GM18867 (cell line): ENCODE measurements around the gene CDK16.
A peak's percentile ranks its signal among the peaks of the same experiment; 100 is the strongest.

Experiments
- ATAC-seq: cut with Tn5 transposase; IDR thresholded peaks from one replicate; pipeline ENCODE4 v1.9.1; 2021; ENCODE audit warnings: mild to moderate bottlenecking, moderate library complexity; ENCODE audit not compliant: unreplicated experiment

The CDK16 gene

DNA sequence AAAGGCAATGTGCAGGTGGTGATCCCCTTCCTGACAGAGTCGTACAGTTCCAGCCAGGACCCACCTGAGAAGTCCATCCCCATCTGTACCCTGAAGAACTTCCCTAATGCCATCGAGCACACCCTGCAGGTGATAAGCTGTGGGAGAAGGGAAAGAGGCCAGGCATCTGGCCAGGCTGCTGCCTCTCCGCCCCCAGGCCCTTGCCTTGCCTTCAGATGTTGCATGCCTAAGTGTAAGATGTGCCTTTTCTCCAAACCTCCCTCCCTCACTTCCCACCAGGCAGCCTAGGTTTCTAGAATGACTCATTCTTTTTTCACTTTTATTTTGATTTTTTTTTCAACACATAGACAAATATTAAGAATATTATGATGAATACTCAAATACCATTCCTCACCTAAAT is 12.2 kb upstream of the CDK16 start:
- no peak for ATAC-seq

DNA sequence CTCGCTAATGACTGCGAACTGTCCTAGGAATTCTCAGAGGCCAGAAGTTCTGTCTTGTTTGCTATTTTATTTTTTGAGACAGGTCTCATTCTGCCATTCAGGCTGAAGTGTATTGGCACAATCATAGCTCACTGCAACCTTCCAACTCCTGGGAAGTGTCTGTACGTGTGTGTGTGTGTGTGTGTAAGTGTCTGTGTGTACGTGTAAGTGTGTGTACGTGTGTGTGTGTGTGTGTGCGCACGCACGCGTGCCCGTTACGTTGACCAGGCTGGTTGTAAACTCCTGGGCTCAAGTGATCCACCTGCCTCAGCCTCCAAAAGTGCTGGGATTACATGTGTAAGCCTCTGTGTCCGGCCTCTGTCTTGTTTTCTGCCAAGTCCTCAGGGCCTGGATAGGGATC is 10.4 kb upstream of the CDK16 start:
- ATAC-seq, result no peak

DNA sequence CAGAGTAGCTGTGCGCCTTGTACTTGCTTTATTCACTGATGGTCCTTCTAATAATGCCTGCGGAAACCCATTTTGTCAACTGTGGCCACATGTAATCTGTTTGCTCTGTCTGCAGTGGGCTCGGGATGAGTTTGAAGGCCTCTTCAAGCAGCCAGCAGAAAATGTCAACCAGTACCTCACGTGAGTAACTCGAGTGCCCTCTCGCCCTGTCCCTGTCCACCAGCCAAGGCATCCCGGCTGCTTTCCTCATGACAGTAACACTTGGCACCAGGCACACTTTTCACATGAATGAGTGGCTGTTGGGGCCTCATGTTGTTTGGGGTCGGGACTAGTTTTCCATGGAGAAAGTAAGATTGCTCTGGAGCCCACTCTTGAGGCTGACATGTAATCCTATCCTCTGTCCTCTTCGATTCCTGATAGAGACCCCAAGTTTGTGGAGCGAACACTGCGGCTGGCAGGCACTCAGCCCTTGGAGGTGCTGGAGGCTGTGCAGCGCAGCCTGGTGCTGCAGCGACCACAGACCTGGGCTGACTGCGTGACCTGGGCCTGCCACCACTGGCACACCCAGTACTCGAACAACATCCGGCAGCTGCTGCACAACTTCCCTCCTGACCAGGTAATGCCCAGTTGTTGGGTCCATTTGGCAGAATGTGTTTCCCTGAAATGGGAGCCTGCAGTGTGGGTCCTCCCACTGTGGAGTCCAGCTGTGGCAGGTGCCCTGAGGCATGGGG is 8.8 kb upstream of the CDK16 start:
- no peak for ATAC-seq

DNA sequence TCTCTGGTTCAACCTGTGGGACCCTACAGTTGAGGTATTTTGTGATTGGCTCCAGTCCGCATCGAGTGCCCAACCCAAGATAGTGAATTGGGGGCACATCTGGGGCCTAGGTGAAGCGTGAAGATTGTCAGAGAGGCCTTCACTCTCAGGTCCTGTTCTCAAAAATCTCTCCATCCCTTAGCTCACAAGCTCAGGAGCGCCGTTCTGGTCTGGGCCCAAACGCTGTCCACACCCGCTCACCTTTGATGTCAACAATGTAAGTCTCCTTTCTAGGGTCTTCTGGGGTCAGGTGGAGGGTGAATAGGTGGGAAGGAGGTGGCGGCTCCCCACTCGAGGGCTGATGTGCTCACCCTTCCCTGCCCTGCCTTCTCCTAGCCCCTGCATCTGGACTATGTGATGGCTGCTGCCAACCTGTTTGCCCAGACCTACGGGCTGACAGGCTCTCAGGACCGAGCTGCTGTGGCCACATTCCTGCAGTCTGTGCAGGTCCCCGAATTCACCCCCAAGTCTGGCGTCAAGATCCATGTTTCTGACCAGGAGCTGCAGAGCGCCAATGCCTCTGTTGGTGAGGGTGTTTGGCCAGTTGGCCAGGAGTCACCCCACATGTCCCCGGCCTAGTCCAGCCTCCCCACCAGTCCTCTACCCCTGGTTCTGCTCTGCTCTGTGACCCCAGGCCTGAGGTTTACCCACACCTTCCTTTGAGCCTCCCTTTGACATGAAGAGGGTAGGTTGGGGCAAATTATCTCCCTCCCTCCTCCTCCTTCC is 7.6 kb upstream of the CDK16 start:
- ATAC-seq, result no peak

DNA sequence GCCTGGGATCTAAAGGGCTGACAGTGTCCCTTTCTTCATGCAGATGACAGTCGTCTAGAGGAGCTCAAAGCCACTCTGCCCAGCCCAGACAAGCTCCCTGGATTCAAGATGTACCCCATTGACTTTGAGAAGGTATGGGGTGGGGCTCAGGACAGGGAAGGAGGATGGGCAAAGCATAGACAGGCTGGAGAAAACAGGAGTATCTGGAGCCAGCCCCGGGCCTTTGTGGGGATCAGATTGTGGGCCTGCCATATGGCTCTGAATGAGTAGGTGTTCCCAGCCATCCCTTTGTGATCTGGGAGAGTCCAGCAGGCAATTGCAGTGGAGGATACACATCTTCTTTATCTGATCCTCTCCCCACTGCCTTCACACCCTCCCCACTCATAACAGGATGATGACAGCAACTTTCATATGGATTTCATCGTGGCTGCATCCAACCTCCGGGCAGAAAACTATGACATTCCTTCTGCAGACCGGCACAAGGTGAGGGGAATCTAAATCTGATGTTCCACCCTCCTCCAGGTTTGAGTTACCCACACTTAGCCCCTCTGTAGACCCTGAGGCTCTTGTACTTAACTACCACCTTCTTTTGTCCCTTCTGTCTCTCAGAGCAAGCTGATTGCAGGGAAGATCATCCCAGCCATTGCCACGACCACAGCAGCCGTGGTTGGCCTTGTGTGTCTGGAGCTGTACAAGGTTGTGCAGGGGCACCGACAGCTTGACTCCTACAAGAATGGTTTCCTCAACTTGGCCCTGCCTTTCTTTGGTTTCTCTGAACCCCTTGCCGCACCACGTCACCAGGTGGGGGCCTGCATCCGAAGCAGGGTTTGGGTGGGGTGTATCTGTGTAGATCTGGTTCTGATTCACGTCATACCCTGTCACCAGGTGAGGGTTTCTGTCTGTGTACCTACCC is 5.8 kb upstream of the CDK16 start:
- no peak for ATAC-seq

DNA sequence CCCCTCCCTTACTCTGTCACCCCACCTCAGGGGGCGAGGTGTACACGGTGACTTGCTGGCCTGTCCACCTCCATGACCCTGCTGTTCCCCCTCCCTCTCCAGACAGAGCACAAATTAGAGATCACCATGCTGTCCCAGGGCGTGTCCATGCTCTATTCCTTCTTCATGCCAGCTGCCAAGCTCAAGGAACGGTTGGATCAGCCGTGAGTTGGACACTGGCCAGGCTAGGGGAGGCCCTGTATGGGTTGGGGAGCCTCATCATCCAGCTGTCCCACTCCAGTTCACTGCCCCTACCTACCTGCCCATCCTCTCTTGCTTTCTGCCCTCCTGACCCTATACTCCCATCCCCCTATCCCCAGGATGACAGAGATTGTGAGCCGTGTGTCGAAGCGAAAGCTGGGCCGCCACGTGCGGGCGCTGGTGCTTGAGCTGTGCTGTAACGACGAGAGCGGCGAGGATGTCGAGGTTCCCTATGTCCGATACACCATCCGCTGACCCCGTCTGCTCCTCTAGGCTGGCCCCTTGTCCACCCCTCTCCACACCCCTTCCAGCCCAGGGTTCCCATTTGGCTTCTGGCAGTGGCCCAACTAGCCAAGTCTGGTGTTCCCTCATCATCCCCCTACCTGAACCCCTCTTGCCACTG is 3.9 kb upstream of the CDK16 start:
- no peak for ATAC-seq

DNA sequence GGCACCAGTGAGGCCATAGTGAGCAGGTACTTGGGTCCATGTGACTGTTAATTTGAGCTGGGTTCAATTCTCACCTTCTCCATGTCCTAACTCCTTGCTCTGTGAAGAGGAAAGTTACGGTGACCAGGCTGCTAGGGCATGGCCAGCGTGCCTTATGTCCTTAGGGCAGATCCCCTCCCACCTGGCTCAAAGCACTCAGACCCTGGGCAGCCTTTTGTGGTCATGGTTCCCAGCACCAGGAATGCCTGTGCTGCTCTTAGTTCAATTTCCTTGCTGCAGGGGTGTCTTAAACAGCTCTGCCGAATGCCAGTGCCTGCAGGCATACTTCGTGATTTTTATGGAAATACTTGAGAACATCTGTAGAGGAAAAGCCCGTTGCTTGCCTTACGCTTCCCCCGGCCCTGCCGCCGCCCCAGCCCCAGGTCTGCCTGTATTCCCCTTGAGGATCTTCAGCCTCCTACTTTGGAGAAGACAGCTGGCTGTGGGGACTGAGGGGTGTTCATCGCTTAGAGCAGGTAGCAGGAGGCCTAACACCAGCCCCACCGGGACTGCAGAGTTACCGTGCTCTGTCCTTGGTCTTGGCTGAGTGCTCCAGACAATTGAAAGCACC is 3.1 kb upstream of the CDK16 start:
- ATAC-seq, result no peak

DNA sequence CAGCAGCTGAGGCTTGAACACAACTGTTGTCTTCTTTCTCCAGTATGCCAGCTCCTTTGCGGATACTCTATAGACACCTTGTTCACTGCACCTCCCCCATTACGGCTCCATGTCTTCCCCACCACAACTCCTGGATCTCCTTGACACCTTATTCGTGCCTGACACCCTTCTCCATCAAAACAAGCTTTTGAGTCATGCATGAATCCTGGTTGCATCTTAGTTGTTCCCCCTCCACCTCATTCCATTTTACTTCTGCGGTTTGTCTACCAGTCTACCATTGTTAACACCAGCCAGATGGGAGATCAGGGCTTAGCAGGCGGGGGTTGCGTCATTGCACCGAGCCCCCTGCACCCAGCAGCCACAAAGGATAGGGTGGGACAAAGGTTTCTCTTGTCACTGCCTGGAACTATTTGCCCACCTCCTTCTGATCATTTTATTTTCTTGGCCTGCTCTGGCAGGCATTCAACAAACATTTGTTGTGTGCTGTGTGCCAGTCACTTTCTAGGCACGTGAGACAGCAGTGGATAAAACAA is 2.0 kb upstream of the CDK16 start:
- ATAC-seq, result no peak

DNA sequence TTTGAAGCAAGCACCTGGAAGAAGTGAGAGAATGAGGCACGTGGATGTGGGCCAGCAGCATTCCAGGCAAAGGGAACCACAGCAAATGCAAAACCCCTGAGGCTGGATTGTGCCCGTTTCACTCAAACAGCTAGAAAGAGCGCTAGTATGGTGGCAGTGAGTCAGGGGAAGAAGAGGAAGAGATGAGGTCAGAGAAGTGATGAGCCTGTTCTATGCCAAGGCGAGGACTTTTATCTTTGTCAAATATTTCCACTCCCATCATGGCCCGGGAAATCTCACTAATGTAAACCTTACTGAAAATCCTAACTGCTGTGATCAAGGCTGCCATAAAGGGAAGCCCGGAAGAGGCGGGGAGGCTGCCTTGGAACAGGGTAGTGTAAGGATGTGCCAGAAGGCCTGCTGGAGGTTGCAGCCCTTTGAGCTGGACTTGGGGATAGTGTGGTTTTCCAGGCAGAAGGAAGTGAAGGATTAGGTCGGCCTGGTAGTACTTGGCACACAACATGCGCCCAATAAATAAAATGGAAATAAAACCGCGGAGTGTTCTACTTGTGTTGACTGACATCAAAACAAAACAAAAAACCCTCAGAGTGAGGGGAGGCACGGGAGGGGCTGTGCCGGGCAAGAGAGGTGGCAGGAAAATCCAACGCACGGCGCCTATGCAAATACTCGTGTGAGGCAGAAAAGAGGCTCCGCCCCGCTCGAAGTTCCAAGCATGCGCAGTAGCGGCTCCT is 1.2 kb upstream of the CDK16 start:
- ATAC-seq, result no peak

DNA sequence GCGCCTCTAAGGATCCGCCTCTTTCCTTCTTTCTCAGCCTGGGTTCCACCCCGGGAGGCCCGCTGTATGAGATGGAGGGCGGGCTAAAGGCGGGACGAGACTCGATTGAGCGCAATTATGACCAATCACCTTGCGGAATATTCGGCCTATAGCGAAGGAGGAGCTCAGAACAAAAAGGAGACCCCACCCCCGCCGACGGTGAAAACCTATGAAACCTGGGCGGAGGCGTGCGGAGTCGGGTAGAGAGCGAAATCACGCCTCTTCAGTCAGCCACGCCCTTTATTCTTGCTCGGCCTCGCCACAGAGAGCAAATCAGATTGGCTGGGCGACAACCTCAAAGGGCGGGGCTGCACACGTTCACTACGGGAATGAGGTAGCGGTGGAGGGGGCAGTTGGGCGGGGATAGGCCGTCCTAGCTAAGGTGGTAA is 615 bp upstream of the CDK16 start:
- peak; percentile 87 for ATAC-seq

DNA sequence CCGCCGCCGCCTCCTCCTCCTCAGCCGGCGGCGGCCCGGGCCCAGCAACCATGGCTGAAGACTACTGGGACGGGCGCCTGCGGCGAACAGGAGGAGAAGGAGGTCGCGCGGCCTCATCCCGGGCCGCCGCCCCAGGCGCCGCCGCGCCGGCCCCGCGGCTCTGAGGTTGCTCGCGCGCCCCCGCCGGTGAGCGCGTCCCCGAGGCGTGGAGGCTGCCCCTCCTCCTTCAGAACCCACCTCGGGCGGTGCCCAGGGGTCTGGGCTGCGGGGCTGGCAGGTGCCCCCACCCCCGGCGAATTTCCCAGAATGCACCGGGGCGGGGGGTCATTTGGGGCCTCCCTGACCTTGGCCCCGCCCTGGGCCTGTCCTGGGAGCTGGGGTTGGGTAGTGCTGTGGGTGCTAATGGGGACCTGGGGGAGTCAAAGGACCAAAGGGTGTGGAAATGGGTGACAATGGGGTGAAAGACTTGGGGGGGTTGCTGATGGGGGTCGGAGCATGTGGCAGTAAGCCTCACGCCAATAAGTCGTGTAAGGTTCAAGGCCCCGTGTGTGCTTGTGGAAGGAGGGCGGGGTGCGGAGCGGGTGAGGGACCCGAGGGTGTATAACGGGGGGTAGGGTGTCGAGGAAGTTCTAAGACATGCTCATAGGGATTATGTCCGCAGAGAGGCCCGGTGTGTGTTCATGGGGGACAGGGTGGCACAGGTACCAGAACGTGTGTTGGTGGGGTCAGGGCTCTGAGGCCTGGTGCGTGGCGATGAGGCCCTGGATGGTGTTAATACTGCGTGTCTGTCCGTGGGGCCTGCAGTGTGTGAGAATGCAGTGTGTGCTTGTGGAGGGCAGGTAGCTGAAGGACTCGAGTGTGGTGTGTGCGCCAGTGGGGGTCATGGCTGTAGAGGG is 687 bp downstream of the CDK16 start:
- no peak for ATAC-seq

DNA sequence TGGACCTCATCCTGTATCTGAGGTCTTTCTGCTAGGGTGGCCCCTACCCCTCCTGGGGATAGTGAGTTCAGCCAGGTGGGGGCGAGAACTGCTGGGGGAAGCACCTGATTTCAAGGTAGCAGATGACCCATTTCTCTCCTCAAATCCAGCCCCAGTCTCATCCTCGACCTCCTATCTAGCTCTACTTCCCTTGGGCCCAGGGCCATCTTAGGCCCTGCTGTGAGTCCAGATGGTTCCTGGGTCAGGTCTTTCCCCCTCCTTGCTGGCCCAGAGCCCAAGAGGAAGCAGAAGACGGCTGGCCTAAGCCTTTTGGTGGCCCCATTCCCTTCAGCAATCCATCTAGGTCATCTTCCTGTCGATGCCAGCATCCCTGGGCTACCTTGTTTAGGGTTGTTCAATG is 3.3 kb downstream of the CDK16 start:
- no peak for ATAC-seq

DNA sequence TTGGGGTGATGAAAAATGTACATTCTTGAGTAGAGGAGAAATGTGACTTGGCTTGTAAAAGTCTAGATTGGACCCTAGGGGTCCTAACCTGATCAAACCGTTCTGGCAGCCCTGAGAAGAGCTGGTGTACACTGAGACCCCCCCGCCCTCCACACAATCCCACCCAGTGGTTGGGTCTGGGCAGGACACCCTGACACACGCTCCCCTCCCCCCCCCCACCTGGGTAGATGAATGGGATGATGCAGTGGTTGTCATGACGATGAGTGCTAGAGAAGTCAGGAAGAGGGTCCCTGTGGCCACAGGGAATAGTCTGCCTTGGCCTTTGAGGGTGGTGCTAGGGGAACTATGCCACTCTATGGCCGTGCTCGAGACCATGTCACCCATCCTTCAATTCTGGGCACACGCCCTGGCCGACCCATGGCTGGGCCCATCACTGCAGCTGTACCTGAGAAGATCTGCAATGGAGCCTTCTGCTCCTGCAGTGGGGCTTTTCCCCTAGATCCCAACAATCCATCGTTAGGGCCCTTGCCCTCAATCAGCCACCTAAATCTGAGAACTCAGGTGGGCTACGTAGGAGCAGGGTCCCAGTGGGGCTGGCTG is 4.4 kb downstream of the CDK16 start:
- no peak for ATAC-seq

DNA sequence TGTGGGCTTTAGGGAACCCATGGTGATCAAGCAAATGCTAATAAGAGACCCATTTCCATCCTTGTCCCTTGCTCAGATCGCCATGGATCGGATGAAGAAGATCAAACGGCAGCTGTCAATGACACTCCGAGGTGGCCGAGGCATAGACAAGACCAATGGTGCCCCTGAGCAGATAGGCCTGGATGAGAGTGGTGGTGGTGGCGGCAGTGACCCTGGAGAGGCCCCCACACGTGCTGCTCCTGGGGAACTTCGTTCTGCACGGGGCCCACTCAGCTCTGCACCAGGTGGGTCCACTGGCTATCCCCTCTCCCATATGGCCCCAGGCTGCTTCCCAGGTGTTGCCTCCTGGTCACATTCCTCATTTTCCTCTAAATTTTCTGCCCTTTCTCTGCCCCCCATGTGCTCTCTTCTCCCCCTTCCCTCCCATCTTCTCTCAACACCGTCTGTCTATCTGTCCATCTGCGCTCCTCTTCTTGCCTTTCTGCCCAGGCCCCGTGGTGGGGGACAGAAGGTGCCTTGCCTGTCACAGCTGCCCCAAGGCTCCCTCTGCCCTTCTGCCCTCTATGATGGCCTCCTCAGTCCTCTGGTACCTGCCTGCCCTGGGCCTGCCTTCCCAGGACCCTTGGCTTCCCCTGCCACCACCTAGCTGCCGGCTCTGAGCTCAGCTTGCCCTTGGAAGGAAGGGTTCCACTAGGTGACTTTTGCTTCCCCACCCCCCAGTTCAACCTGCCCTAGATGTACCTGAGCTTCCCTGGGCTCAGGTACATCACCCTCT is 5.2 kb downstream of the CDK16 start:
- ATAC-seq, result no peak

DNA sequence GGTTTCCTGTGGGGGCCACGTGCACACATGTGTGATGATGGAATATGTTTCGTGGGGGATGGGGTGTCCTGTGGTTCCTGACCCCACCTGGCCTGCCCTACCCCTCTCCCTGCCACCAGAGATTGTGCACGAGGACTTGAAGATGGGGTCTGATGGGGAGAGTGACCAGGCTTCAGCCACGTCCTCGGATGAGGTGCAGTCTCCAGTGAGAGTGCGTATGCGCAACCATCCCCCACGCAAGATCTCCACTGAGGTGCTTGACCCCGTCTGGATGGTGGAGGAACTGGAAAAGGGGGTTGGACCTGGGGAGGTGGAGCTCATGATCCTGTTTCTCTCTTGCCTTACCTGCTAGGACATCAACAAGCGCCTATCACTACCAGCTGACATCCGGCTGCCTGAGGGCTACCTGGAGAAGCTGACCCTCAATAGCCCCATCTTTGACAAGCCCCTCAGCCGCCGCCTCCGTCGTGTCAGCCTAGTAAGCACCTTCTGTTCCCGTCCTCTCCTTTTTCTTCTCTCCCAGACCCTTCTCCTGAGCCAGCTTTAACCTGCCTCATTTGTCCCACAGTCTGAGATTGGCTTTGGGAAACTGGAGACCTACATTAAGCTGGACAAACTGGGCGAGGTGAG is 5.9 kb downstream of the CDK16 start:
- ATAC-seq, result no peak

DNA sequence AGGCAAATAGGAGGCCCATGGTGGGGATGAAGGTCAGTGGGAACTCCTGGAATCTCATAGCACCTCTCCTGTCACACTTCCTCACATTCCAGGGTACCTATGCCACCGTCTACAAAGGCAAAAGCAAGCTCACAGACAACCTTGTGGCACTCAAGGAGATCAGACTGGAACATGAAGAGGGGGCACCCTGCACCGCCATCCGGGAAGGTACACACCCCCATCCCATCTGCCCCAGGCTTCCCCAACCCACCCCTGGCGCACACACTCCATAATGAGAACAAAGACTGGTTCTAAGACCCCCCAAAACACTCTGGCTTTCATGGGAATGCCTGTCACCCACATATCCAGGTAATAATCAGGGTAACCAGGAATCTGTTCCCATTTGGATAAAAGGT is 6.4 kb downstream of the CDK16 start:
- no peak for ATAC-seq

DNA sequence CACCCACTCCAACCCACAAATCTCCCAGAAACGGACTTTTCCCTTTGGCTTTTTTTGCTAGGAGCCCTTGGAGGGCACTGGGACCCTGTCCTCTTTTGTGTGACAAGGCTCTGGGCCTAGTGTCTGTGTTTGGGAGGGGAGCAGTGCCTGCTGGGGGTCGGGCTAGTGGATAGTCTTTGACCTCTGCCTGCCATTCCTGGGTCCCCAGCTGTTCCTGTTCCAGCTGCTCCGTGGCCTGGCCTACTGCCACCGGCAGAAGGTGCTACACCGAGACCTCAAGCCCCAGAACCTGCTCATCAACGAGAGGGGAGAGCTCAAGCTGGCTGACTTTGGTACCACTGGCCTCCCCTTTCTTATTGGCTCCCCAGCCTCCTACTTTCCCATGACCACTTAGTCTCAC is 7.6 kb downstream of the CDK16 start:
- no peak for ATAC-seq
